ENCODE results near the gene ITPKC. TPM values are rescaled to one million over a fixed set of nuclear protein-coding genes. Genes with fewer than 3 reads are reported as not detected.

Gene ITPKC
- total and polyA plus RNA-seq, 2 of the 13 experiments (the other 11 are each of a cell fraction or from before 2014, with no cell fraction given), result 6.9 to 11.2 TPM

GRCh38 chr19:40718774-40719391, 2.0 kb downstream of the ITPKC start (continued):
- TF ChIP-seq AHDC1 (CRISPR knock-in tag; IDR thresholded peaks at IDR 0.05; ENCODE audit: borderline replicate concordance) (no peak), SOX6 (IDR thresholded peaks at IDR 0.05) (no peak), SOX6 (CRISPR knock-in tag; IDR thresholded peaks at IDR 0.05) (peak; percentile 62; the same call in 1 of the 2 replicates), MAFF (IDR thresholded peaks at IDR 0.05; ENCODE audit: low read depth, low read length) (no peak), ZBTB10 (CRISPR knock-in tag; IDR thresholded peaks at IDR 0.05; ENCODE audit: borderline replicate concordance) (peak; percentile 97), ASH2L (IDR thresholded peaks at IDR 0.05; ENCODE audit: insufficient read length, low read depth, low read length) (peak; percentile 61), SMAD1 (CRISPR knock-in tag; IDR thresholded peaks at IDR 0.05; ENCODE audit: borderline replicate concordance, low read depth) (no peak), ZNF740 (CRISPR knock-in tag; IDR thresholded peaks at IDR 0.05) (no peak), EEA1 (CRISPR knock-in tag; IDR thresholded peaks at IDR 0.05; ENCODE audit: borderline replicate concordance) (no peak), PTBP1 (IDR thresholded peaks at IDR 0.05; ENCODE audit: low read depth, low read length, poor library complexity, severe bottlenecking) (no peak), NPAS2 (CRISPR knock-in tag; IDR thresholded peaks at IDR 0.05; ENCODE audit: borderline replicate concordance) (no peak), HNRNPL (IDR thresholded peaks at IDR 0.05; ENCODE audit: low read depth, low read length) (peak; percentile 91), CBX5 (CRISPR knock-in tag; IDR thresholded peaks at IDR 0.05; ENCODE audit: borderline replicate concordance) (peak; percentile 32; the same call in 1 of the 2 replicates), HMGXB4 (CRISPR knock-in tag; IDR thresholded peaks at IDR 0.05; ENCODE audit: borderline replicate concordance in 1 of 2, low read depth in 1 of 2) (peak in 1 of 2 experiments; percentile 59; a peak in 1 of 4 replicates), RFXANK (CRISPR knock-in tag; IDR thresholded peaks at IDR 0.05) (no peak), HIVEP1 (CRISPR knock-in tag; IDR thresholded peaks at IDR 0.05) (peak; percentile 87), GATAD1 (CRISPR knock-in tag; IDR thresholded peaks at IDR 0.05) (peak; percentile 32; the same call in 1 of the 2 replicates), ZNF431 (CRISPR knock-in tag; IDR thresholded peaks at IDR 0.05; ENCODE audit: borderline replicate concordance, low read depth) (no peak), CCDC6 (CRISPR knock-in tag; IDR thresholded peaks at IDR 0.05) (no peak)

Measured in HepG2 (cell line).